ENCODE results near the gene SERINC5.

GRCh38 chr5:80134876-80135275, 121.0 kb downstream of the SERINC5 start:
- TF ChIP-seq, protein P1, sequence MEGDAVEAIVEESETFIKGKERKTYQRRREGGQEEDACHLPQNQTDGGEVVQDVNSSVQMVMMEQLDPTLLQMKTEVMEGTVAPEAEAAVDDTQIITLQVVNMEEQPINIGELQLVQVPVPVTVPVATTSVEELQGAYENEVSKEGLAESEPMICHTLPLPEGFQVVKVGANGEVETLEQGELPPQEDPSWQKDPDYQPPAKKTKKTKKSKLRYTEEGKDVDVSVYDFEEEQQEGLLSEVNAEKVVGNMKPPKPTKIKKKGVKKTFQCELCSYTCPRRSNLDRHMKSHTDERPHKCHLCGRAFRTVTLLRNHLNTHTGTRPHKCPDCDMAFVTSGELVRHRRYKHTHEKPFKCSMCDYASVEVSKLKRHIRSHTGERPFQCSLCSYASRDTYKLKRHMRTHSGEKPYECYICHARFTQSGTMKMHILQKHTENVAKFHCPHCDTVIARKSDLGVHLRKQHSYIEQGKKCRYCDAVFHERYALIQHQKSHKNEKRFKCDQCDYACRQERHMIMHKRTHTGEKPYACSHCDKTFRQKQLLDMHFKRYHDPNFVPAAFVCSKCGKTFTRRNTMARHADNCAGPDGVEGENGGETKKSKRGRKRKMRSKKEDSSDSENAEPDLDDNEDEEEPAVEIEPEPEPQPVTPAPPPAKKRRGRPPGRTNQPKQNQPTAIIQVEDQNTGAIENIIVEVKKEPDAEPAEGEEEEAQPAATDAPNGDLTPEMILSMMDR (IDR thresholded peaks at IDR 0.05) = no peak
- TF ChIP-seq POLR2AphosphoS5 (IDR thresholded peaks at IDR 0.05) (no peak), POLR2A (IDR thresholded peaks at IDR 0.05) (no peak), EP300 (IDR thresholded peaks at IDR 0.05) (no peak)

Measured in gastroesophageal sphincter (tissue), 3 donors.